Measurements from ENCODE around the gene TMEM98.
"Not testable (repeated sequence)": the region's sequence is repeated elsewhere in the genome, so short reads cannot be mapped to it uniquely, and the experiment has no call there.

TMEM98 gene

GRCh38 chr17:32955155-32955554 is 27.2 kb downstream of the TMEM98 start:
- POLR2A ChIA-PET = no interaction called here

GRCh38 chr17:32956240-32956970 is 28.5 kb downstream of the TMEM98 start:
- Histone ChIP-seq H3K4me1 (ENCODE audit: control extremely low read depth in 1 of 4, control insufficient read depth in 4 of 4, insufficient read depth in 4 of 4, low read length in 3 of 4) (peaks cover 0 to 4% (median 2%) of the 10 kb centered on the region in 4 experiments), H3K36me3 (ENCODE audit: control insufficient read depth in 4 of 4, insufficient read depth in 4 of 4, low read length in 3 of 4) (no peaks in the 10 kb centered on the region), H3K4me3 (ENCODE audit: control insufficient read depth in 1 of 7, extremely low read depth in 1 of 7, insufficient read depth in 4 of 7, low read depth in 2 of 7, low read length in 6 of 7) (no peak overlapping the region), H3K9me3 (ENCODE audit: control extremely low read depth in 1 of 5, control insufficient read depth in 4 of 5, insufficient read depth in 2 of 5, low read depth in 1 of 5, low read length in 4 of 5) (no peaks in the 10 kb centered on the region), H3K27ac (ENCODE audit: insufficient read depth in 1 of 2, low read depth in 1 of 2, low read length in 2 of 2, poor library complexity in 1 of 2, severe bottlenecking in 2 of 2) (no peak overlapping the region), H3K27me3 (replicated peaks in 2 of 5; ENCODE audit: control insufficient read depth in 4 of 5, insufficient read depth in 5 of 5, low read length in 4 of 5) (peaks cover 0 to 2% (median 0%) of the 10 kb centered on the region in 5 experiments)
- DNase-seq = peak in 2 of 3 donors; percentile 21 to 54
- ChIA-PET CTCF (interaction anchor here (1.2 kb wide), 1 partner anchor 18 kb away, joined by 3 read pairs; no protein-coding TSS in a partner anchor), POLR2A (interaction anchor here (0.5 to 0.6 kb wide), 2 partner anchors 344 to 500 kb away, joined by 3 to 5 read pairs; no protein-coding TSS in a partner anchor)
- 73% methylated on average over 4 of the region's 5 CpGs for WGBS (ENCODE audit: insufficient coverage)

More at GRCh38 chr17:32955155-32955554, 27.2 kb downstream of the TMEM98 start:
- no peak overlapping the region for H3K27ac ChIP-seq (ENCODE audit: insufficient read depth in 1 of 2, low read depth in 1 of 2, low read length in 2 of 2, poor library complexity in 1 of 2, severe bottlenecking in 2 of 2)
- peaks cover 0 to 4% (median 0%) of the 10 kb centered on the region in 4 experiments for H3K4me1 ChIP-seq (ENCODE audit: control extremely low read depth in 1 of 4, control insufficient read depth in 4 of 4, insufficient read depth in 4 of 4, low read length in 3 of 4)
- DNase-seq = no peak
- H3K36me3 ChIP-seq (ENCODE audit: control insufficient read depth in 4 of 4, insufficient read depth in 4 of 4, low read length in 3 of 4) = no peaks in the 10 kb centered on the region
- H3K9me3 ChIP-seq (ENCODE audit: control extremely low read depth in 1 of 5, control insufficient read depth in 4 of 5, insufficient read depth in 2 of 5, low read depth in 1 of 5, low read length in 4 of 5) = no peaks in the 10 kb centered on the region
- H3K27me3 ChIP-seq (replicated peaks in 2 of 5; ENCODE audit: control insufficient read depth in 4 of 5, insufficient read depth in 5 of 5, low read length in 4 of 5) = peaks cover 0 to 2% (median 0%) of the 10 kb centered on the region in 5 experiments
- no CpG with 5 or more reads among the region's 1 CpG for WGBS (ENCODE audit: insufficient coverage)
- CTCF ChIA-PET = interaction anchor here (1.2 to 2.5 kb wide), 2 partner anchors 17 to 19 kb away, joined by 3 to 10 read pairs; no protein-coding TSS in a partner anchor
- no peak overlapping the region for H3K4me3 ChIP-seq (ENCODE audit: control insufficient read depth in 1 of 7, extremely low read depth in 1 of 7, insufficient read depth in 4 of 7, low read depth in 2 of 7, low read length in 6 of 7)

GRCh38 chr17:32958418-32958817 is 30.5 kb downstream of the TMEM98 start:
- Histone ChIP-seq H3K4me1 (ENCODE audit: control extremely low read depth in 1 of 4, control insufficient read depth in 4 of 4, insufficient read depth in 4 of 4, low read length in 3 of 4) (peaks cover 0 to 10% (median 3%) of the 10 kb centered on the region in 4 experiments), H3K27me3 (replicated peaks in 2 of 5; ENCODE audit: control insufficient read depth in 4 of 5, insufficient read depth in 5 of 5, low read length in 4 of 5) (peaks cover 0 to 4% (median 0%) of the 10 kb centered on the region in 5 experiments), H3K4me3 (ENCODE audit: control insufficient read depth in 1 of 7, extremely low read depth in 1 of 7, insufficient read depth in 4 of 7, low read depth in 2 of 7, low read length in 6 of 7) (no peak overlapping the region), H3K9me3 (ENCODE audit: control extremely low read depth in 1 of 5, control insufficient read depth in 4 of 5, insufficient read depth in 2 of 5, low read depth in 1 of 5, low read length in 4 of 5) (no peaks in the 10 kb centered on the region), H3K36me3 (ENCODE audit: control insufficient read depth in 4 of 4, insufficient read depth in 4 of 4, low read length in 3 of 4) (no peaks in the 10 kb centered on the region), H3K27ac (ENCODE audit: insufficient read depth in 1 of 2, low read depth in 1 of 2, low read length in 2 of 2, poor library complexity in 1 of 2, severe bottlenecking in 2 of 2) (no peak overlapping the region)
- DNase-seq = no peak
- POLR2A ChIA-PET = no interaction called here
- CTCF ChIA-PET = interaction anchor here (1.1 kb wide), 1 partner anchor 18 kb away, joined by 3 read pairs; no protein-coding TSS in a partner anchor
- WGBS (ENCODE audit: insufficient coverage) = 100% methylated on average over 1 of the region's 2 CpGs

GRCh38 chr17:32960815-32961214 is 32.9 kb downstream of the TMEM98 start:
- H3K4me3 ChIP-seq (ENCODE audit: control insufficient read depth in 1 of 7, extremely low read depth in 1 of 7, insufficient read depth in 4 of 7, low read depth in 2 of 7, low read length in 6 of 7) = no peak overlapping the region
- CTCF ChIA-PET = interaction anchor here (0.5 to 1.6 kb wide), 2 partner anchors 9 to 598 kb away, joined by 3 to 6 read pairs; no protein-coding TSS in a partner anchor
- WGBS (ENCODE audit: insufficient coverage) = 100% methylated on average over 2 of the region's 2 CpGs
- peaks cover 0 to 10% (median 3%) of the 10 kb centered on the region in 4 experiments for H3K4me1 ChIP-seq (ENCODE audit: control extremely low read depth in 1 of 4, control insufficient read depth in 4 of 4, insufficient read depth in 4 of 4, low read length in 3 of 4)
- H3K36me3 ChIP-seq (ENCODE audit: control insufficient read depth in 4 of 4, insufficient read depth in 4 of 4, low read length in 3 of 4) = no peaks in the 10 kb centered on the region
- H3K27me3 ChIP-seq (replicated peaks in 2 of 5; ENCODE audit: control insufficient read depth in 4 of 5, insufficient read depth in 5 of 5, low read length in 4 of 5) = peaks cover 0 to 2% (median 0%) of the 10 kb centered on the region in 5 experiments
- no peak overlapping the region for H3K27ac ChIP-seq (ENCODE audit: insufficient read depth in 1 of 2, low read depth in 1 of 2, low read length in 2 of 2, poor library complexity in 1 of 2, severe bottlenecking in 2 of 2)
- POLR2A ChIA-PET = no interaction called here
- H3K9me3 ChIP-seq (ENCODE audit: control extremely low read depth in 1 of 5, control insufficient read depth in 4 of 5, insufficient read depth in 2 of 5, low read depth in 1 of 5, low read length in 4 of 5) = no peaks in the 10 kb centered on the region
- peak in 1 of 3 donors; percentile 20 for DNase-seq

- peak in 2 of 3 donors; percentile 16 to 33 for DNase-seq
- H3K27me3 ChIP-seq (replicated peaks in 2 of 5; ENCODE audit: control insufficient read depth in 4 of 5, insufficient read depth in 5 of 5, low read length in 4 of 5) = peaks cover 0 to 2% (median 0%) of the 10 kb centered on the region in 5 experiments
- 34% methylated on average over 3 of the region's 3 CpGs for WGBS (ENCODE audit: insufficient coverage)
- H3K4me1 ChIP-seq (ENCODE audit: control extremely low read depth in 1 of 4, control insufficient read depth in 4 of 4, insufficient read depth in 4 of 4, low read length in 3 of 4) = peaks cover 0 to 6% (median 3%) of the 10 kb centered on the region in 4 experiments
- ChIA-PET CTCF (no interaction called here), POLR2A (no interaction called here)
- H3K4me3 ChIP-seq (ENCODE audit: control insufficient read depth in 1 of 7, extremely low read depth in 1 of 7, insufficient read depth in 4 of 7, low read depth in 2 of 7, low read length in 6 of 7) = no peak overlapping the region
- H3K36me3 ChIP-seq (ENCODE audit: control insufficient read depth in 4 of 4, insufficient read depth in 4 of 4, low read length in 3 of 4) = no peaks in the 10 kb centered on the region
- no peaks in the 10 kb centered on the region for H3K9me3 ChIP-seq (ENCODE audit: control extremely low read depth in 1 of 5, control insufficient read depth in 4 of 5, insufficient read depth in 2 of 5, low read depth in 1 of 5, low read length in 4 of 5)
- H3K27ac ChIP-seq (ENCODE audit: insufficient read depth in 1 of 2, low read depth in 1 of 2, low read length in 2 of 2, poor library complexity in 1 of 2, severe bottlenecking in 2 of 2) = no peak overlapping the region
These were observed 34.4 kb downstream of the TMEM98 start for GRCh38 chr17:32962320-32962711.

- H3K9me3 ChIP-seq (ENCODE audit: control extremely low read depth in 1 of 5, control insufficient read depth in 4 of 5, insufficient read depth in 2 of 5, low read depth in 1 of 5, low read length in 4 of 5) = peaks cover 0 to 1% (median 0%) of the 10 kb centered on the region in 5 experiments
- WGBS (ENCODE audit: insufficient coverage) = 90% methylated on average over 11 of the region's 11 CpGs
- no peaks in the 10 kb centered on the region for H3K36me3 ChIP-seq (ENCODE audit: control insufficient read depth in 4 of 4, insufficient read depth in 4 of 4, low read length in 3 of 4)
- H3K4me1 ChIP-seq (ENCODE audit: control extremely low read depth in 1 of 4, control insufficient read depth in 4 of 4, insufficient read depth in 4 of 4, low read length in 3 of 4) = peaks cover 0 to 6% (median 3%) of the 10 kb centered on the region in 4 experiments
- POLR2A ChIA-PET = no interaction called here
- no peak for DNase-seq
- no peak overlapping the region for H3K4me3 ChIP-seq (ENCODE audit: control insufficient read depth in 1 of 7, extremely low read depth in 1 of 7, insufficient read depth in 4 of 7, low read depth in 2 of 7, low read length in 6 of 7)
- H3K27me3 ChIP-seq (replicated peaks in 2 of 5; ENCODE audit: control insufficient read depth in 4 of 5, insufficient read depth in 5 of 5, low read length in 4 of 5) = peaks cover 0 to 2% (median 0%) of the 10 kb centered on the region in 5 experiments
- H3K27ac ChIP-seq (ENCODE audit: insufficient read depth in 1 of 2, low read depth in 1 of 2, low read length in 2 of 2, poor library complexity in 1 of 2, severe bottlenecking in 2 of 2) = no peak overlapping the region
- CTCF ChIA-PET = no interaction called here
These were observed 36.6 kb downstream of the TMEM98 start for GRCh38 chr17:32964541-32964940.

GRCh38 chr17:32969231-32969630 is 41.3 kb downstream of the TMEM98 start:
- H3K4me1 ChIP-seq (ENCODE audit: control extremely low read depth in 1 of 4, control insufficient read depth in 4 of 4, insufficient read depth in 4 of 4, low read length in 3 of 4); CTCF ChIA-PET; H3K27me3 ChIP-seq (replicated peaks in 2 of 5; ENCODE audit: control insufficient read depth in 4 of 5, insufficient read depth in 5 of 5, low read length in 4 of 5); POLR2A ChIA-PET; H3K36me3 ChIP-seq (ENCODE audit: control insufficient read depth in 4 of 4, insufficient read depth in 4 of 4, low read length in 3 of 4); H3K9me3 ChIP-seq (ENCODE audit: control extremely low read depth in 1 of 5, control insufficient read depth in 4 of 5, insufficient read depth in 2 of 5, low read depth in 1 of 5, low read length in 4 of 5); H3K4me3 ChIP-seq (ENCODE audit: control insufficient read depth in 1 of 7, extremely low read depth in 1 of 7, insufficient read depth in 4 of 7, low read depth in 2 of 7, low read length in 6 of 7); H3K27ac ChIP-seq (ENCODE audit: insufficient read depth in 1 of 2, low read depth in 1 of 2, low read length in 2 of 2, poor library complexity in 1 of 2, severe bottlenecking in 2 of 2); DNase-seq: not testable (repeated sequence)
- 100% methylated on average over 1 of the region's 4 CpGs for WGBS (ENCODE audit: insufficient coverage)

Data from common myeloid progenitor, CD34-positive (primary cell).